HG03064 (cell line): ENCODE measurements around the gene SEMG1.

Source experiments
- ATAC-seq: cut with Tn5 transposase; IDR thresholded peaks from one replicate; pipeline ENCODE4 v1.9.1; 2021; ENCODE audit warnings: low read depth; ENCODE audit not compliant: unreplicated experiment

SEMG1 gene, protein sequence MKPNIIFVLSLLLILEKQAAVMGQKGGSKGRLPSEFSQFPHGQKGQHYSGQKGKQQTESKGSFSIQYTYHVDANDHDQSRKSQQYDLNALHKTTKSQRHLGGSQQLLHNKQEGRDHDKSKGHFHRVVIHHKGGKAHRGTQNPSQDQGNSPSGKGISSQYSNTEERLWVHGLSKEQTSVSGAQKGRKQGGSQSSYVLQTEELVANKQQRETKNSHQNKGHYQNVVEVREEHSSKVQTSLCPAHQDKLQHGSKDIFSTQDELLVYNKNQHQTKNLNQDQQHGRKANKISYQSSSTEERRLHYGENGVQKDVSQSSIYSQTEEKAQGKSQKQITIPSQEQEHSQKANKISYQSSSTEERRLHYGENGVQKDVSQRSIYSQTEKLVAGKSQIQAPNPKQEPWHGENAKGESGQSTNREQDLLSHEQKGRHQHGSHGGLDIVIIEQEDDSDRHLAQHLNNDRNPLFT

DNA sequence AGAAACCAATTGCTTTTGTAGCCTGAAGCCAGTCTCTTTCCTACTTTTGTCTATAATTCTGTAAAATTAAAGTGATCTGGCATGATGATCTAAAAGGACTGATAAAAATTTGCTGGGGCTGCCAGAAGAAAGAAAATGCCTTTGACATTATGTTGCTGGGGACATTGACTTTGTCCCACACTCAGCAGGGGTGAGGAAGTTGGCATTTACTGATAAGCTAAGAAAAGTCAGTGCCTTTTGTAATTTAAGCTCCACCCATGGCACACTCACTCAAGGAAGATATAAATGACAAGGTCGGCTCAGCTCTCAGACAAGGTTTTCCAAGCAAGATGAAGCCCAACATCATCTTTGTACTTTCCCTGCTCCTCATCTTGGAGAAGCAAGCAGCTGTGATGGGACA is at the start of gene SEMG1:
TSS of gene SEMG1 (plus strand) at position 309 of the 400 bp plus-strand sequence. CDS start at position 330, 21 bp downstream.
- no peak for ATAC-seq

DNA sequence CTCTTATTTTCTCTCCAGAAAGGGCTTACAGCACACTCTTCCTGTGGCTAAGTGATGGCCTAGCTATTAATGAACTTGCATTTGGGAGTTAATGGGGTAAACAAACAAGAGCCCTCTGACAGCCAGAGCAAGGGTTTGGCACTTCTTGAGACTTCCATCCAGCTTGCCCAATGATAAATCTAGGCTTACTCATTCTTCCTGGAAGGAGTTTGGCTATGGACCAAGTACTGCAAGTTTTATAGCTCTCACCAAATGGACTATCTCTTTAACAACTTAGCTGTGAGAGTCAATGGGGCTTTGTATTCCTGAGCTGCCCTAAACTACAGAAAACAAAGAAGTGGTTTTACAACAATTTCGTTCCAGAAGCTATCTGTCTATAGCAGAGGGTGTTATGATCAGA is 48.9 kb upstream of the SEMG1 start:
- ATAC-seq = no peak

DNA sequence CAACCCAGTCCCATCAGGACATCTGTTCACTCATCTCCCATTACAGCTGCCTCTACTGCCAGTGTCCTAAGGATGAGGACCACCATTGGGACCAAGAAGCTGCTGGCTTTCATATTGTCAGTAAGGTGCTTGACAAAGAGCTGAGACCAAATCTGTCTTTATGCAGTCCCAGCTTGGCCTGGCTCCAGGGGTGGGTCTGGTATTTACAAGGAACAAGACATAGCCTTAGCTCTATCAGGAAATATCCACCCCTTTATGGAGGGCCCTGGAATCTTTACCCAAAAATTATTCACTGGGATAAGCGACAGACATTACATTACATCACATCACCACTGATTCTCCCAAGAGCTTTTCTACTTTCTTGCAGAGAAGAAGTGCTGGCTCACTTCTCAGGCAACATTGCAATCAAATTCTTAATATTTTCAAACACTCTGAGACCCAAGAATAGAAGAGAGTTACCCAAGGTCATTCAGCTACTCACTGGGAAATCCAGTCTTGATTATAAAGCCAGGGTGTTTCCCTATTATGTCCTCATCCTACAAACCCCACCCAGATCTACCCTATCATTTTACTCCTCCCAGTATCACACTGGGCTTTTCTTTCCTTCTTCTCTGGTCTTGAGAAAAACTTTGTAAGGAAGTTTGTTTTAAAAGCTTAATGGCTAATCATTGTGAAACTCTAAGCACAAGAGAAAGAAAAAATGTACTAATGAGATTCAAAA is 43.6 kb upstream of the SEMG1 start:
- ATAC-seq = no peak

DNA sequence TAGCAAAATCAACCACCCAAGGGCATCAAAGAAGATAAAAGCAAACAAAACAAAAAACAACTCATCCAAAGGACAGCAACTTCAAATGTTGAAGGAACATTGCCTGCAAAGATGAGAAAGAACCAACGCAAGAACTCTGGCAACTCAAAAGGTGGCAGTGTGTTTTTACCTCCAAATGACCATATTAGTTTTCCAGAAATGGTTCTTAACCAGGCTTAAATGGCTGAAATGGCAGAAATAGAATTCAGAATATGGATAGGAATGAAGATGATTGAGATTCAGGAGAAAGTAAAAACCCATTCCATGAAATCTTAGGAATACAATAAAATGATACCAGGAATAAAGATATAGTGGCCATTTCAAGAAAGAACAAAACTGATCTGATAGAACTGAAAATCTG is 41.9 kb upstream of the SEMG1 start:
- no peak for ATAC-seq

DNA sequence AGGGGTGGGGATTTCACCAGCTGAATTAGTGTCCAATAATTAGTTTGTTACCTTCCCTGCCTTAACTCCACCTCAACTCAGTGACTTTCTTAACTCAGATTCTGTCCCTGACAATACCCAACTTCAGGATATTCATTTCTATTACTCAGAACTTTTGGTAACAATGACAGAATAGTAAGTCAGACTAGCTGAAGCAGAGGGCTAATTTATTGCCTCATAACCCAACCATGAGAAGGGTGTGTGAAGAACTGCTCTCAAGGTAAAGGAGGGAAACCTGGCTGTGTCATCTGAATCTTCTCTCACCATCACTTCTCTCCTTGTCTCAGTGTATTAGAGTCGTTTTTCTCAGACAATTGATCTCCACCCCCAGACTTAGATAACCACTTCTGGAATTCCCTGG is 33.3 kb upstream of the SEMG1 start:
- ATAC-seq = no peak

DNA sequence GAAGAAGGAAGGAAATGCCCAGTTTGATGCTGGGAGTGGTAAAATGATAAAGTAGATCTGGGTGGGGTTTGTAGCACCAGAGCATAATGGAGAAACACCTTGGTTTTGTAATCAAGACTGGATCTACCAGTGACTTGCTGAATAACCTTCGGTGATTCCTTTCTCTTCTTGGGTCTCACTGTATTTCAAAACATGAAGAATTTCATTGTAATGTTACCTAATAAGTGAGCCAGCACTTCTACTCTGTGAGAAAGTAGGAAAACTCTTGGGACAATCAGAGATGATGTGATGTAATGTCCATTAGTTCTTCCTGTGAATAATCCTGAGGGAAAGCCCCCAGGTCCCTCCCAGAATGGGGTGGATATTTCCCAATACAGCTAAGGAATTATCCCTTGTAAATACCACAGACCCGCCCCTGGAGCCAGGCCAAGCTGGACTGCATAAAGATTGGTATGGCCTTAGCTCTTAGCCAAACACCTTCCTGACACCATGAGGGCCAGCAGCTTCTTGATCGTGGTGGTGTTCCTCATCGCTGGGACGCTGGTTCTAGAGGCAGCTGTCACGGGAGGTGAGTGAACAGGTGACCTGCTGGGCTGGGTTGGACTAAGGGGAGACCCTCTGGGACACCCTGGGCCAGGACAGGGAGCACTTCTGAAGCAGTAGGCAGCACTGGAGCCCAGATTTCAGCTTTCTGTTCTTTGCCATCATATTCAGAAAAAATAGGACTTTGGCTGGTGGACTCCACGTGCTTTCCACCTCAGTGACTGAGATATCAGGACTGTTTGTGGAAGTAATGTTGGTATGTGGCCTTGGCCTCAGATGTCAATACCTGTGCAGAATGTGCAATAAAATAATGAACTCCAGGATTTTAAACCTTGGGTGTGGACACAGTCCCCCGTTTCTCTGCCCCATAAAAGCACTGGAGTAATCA is 32.1 kb upstream of the SEMG1 start, which contains the start of gene PI3:
TSS of gene PI3 (plus strand) at position 469 of the 931 bp plus-strand sequence. CDS start at position 490, 21 bp downstream.
- ATAC-seq = no peak

DNA sequence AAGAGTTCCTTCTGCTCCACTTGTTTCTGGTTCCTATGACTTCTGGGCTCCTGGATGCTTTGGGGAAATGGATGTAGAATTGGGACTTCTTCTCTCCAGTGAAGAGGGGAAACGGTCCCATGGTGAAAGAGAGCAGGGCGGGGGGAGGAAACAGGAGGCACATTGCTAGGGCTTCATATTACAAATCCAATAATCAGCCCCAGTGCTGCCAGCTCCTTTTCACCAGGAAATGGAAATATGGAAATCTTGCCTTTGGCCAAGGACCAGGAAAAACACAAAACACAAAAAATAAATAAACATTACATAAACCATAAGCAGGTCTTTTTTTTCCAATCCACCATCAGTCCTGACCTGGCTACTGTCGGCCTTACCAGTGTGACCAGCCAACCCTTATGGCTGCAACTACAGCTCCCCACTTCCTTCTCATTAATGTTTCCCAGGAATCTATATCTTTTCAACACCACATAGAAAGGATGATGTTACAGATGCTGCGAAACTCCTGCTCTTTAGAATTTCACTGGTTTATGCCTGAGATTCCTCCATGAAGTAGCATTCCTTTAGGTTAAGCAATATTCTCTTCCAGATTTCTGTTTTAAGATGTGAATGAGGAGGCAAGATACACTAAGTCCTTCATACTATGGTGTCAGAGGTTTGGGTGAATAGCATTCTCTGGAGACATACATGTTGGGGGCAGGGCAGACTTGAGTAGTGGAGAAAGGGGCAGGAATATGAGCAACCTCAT is 30.1 kb upstream of the SEMG1 start:
- no peak for ATAC-seq

DNA sequence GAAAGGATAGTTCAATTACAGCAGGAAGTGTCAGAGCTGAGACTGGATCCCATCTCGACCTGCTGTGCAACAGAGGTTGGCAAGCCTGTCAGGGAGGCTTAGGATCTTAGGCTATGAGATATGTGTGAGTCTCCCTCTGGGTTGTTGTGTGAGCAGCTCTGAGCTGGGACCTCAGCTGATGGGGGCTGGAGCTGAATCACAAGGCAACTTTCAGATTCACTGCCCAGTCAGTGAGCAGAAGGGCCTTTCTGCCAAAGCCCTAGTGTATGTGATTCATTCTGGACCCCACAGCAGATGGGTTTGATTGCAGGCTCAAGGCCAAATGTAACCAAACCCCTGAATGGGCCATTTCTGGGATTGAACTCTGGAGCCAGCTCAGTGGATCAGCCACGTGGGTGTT is 27.7 kb upstream of the SEMG1 start:
- no peak for ATAC-seq

DNA sequence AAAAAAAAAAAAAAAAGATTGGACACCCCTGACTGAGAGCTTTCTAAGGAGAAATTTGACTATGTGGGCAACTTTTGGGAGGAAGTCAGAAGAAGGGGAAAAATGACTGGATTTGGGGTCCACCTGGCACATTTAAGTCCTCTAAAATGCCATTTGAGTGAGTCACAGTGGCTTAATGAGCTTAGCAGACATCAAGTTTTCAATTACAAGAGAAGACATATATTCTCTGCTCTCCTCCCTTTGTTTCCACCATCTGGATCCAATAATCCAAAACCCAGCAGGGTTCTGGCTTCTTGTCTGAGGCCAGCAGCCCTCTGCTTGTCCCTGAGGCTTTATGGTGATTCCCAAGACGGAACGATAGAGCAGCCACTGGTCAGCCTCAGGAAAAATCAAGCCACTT is 25.2 kb upstream of the SEMG1 start:
- ATAC-seq = no peak

DNA sequence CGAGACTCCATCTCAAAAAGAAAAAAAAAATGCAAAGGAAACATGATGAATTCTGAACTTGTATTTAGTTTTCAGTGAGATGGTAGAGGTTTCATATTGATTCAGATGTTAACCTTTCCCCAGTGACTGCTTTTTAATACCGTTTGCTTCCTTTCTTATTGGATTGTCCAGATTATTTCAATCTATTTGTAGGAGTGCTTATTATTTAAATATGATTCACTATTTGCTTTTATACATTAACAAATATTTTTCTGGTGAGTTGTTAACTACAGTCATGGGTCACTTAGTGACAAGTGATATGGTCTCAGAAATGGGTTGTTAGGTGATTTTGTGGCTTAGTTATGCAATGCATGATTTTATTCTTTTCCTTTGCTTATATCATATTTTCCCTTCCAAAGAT is 23.7 kb upstream of the SEMG1 start:
- no peak for ATAC-seq

DNA sequence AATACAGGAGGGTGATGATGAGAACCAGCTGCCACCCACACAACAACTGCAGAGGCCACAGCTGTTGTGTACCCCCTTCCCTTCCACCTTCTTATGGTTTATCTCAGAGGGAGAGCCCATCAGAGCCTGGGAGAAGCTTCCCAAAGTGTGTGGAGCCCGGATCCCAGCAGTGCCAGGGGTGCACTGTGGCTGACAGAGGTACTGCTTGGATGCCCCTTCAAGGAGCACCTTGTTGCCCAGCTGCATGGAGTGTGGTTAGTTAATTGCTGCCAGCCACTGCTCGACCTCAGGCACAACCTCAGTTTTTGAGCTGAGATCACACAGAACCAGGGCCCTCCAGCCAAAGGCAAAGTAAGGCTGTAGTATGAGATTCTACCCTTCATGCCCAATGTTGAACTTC is 19.1 kb upstream of the SEMG1 start:
- no peak for ATAC-seq

DNA sequence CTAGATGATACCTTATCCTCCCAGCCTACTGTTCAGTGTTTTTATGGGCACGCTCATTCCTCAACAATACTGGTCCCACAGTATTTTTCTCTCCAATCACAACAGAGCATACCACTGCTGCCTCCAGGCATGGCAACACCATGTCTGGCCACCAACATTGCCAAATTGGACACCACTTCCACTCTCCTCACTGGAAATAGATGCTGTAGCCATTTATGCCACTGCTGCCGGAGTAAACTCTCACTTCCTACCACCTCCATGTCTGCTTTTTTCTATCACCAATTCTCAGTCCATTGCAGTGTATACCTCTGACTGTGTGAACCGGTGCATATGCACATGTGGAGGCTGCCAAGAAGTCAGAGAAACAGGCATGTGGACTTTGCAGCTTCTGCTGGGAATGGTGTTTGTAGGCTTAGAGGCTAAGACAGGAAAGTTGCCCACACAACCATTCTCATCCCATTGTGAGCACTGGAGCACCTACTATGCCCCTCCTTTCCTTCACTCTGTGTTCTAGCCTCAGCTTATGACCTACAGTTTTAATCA is 17.7 kb upstream of the SEMG1 start:
- ATAC-seq = no peak

DNA sequence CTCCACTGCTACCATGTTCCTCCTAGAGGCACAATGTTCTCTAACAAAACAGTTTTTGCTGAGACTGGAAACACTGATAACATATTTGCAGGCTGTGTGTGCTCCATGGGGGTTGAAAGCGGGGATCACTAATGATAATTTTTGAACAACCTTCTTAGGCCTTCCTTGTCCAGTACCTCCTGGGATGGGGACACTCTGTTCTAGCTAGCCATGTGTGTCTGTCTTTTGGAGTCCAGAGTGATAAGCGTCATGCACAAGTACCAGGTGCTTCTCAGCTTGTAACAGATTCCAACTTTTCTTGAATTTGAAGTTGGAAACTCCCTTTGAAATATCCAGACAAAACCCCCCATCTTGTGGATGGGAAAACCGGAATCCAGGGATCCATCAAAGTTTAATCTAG is 17.0 kb upstream of the SEMG1 start:
- no peak for ATAC-seq

DNA sequence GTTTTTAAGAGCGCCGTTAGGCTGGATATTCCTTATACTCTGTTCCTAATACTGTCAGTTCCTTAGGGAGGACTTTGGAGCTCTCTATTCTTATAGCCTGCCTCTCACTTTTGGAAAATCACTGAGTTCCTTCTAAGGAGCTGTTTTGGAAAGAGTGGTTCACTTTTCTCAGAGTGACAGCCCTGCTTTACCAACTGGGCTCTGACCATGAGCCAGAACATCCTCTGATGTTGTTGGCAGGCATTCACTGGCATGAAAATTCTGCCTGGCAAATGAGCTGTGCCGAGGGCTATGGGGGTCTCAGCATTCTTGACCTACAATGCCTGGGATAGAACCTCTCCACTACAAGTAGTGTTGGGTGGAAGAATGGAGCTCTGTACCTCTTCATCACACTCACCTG is 14.9 kb upstream of the SEMG1 start:
- no peak for ATAC-seq

DNA sequence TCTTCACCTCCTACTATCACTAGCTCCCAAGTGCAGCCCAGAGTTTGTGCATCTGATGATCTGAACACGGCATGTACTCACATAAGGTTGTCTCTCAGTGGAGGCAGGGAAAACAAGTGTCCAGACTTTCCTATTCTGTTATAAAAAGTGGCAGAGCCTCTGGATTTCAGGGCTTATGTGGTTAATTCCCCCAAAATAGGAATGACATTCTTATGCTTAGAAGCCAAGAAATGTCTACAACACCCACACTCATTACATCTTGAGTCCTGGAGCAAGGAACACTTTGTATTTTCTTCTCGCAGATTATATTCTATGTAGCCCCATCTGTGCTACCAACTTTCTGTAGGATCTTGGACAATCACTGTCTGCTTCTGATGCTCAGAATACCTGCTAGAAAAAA is 13.5 kb upstream of the SEMG1 start:
- ATAC-seq = no peak

DNA sequence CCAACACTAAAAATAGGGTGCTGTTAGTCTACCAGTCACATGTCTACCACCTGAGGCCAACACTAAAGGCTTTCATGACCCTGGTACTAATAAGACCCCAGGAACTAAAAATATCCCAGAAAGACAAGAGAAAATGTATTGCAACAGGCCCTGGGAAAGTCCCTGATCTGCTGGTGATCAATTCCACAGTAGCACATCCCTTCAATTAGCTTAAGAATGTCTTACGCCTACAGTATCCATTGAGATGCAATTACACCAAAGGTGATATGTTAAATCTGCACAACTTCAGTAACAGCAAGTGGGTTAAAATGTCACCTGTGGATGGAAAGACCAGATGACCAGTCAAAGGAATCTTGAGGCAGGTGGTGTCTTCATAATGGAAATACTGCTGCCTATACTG is 3.1 kb downstream of the SEMG1 start:
- no peak for ATAC-seq

DNA sequence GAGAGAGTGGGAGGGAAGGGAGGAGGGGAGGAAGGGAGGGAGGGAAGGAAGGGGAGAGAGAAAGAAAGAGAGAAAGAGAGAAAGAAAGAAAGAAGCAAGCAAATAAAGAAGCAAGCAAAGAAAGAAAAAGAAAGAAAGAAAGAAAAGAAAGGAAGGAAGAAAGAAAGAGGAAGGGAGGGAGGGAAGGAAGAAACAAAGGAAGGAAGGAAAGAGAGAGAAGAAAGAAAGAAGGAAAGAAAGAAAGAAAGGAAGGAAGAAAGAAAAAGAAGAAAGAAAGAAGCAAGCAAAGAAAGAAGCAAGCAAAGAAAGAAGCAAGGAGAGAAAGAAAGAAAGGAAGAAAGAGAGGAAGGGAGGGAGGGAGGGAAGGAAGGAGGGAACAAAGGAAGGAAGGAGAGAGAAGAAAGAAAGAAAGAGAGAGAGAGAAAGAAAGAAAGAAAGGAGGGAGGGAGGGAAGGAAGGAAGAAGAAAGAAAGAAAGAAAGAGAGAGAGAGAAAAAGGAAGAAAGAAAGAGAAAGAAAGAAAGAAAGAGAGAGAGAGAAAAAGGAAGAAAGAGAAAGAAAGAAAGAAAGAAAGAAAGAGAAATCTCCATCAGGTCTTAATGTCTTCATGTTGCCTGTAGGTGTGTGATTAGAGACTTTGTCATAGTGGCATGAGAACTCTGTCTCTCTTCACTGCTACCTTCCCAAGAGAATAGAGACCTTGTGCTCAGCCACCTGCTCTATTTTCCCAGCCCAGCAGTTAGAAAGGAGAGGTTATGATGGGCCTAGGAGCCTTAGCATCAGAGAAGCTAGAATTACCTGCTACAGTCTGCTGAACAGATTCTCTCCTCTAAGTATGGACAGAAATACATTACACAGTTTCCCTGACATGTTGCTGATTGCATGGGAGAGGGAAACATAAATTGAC is 5.0 kb downstream of the SEMG1 start:
- no peak for ATAC-seq

DNA sequence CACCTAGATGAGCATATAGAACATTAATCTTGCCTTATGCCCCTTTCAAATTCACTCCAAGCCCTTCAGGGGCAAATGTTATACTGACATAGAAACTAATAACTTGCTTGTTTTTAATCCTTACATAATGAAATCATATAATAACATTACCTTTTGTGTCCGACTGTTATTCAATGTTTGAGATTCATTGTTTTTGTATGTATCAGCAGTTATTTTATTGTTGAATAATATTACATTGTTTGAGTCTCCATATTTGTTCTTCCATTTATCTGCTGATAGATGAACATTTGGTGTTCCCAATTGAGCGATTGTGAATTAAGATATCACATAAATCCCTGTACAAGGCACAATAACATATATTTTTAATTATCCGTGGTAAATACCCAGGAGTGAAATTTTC is 6.0 kb downstream of the SEMG1 start:
- no peak for ATAC-seq

DNA sequence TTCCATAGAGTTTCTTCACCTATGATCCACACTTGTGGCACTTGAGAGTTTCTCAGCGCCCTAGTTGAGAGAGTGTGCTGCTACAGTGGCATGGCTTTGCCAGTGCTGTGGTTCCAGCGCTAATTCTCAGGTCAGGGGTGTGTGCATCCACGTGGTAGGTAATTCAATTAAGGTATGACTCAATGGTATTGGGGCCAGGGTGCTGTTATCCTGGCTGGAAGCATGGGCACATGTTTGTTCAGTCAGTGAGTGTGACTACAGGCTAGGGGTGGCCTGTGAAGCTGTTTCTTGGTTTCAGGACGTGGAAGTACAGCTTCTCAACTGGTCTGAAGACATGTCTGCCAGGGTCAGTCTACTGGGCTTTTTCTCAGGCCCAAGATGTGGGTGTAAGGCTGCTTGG is 11.3 kb downstream of the SEMG1 start:
- no peak for ATAC-seq
